ENCODE data around the gene AEN. TPM values are rescaled to one million over a fixed set of nuclear protein-coding genes. Genes with fewer than 3 reads are reported as not detected.

Gene AEN
- total RNA-seq, 4 donors from 2014 or later, result 4.7 to 10.9 (median 5.8) TPM

DNA sequence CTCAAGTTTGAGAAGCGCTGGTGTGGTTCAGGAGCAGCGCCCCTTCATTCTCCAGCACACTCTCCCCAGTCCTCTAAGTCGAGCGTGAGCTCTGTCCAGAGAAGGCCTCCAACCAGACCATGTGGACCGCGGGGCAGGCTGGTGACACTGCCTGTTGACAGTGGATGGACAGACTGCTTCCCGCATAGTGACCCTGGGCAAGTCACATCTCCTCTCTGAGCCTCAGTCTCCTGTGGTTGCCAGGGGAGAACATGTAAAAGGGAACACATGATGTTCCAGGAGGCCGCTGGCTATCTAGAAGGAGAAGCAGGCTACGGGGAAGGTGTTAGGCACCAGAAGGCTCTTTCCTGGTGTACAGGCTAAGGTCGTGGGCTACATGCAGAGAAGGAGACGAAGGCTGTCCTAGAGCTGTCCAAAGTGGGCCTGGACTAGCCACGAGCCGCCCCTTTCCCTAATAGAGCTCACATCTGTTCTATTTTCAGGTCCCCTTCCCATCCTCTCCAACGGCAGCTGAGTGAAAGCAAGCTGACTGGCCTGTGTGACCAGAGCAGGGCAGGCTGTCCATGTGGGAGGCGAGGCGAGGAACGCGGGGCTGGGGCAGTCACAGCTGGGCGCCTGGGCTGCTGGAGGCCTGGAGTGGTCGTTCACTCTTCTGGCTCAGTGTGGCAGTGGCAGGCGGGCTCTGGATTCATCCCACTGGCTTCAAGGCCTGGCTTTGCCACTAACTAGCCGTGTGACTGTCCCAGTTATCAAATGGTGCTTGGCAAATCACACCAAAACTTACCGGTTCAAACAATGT is 28.8 kb downstream of the AEN start:
- TF ChIP-seq, protein P1, sequence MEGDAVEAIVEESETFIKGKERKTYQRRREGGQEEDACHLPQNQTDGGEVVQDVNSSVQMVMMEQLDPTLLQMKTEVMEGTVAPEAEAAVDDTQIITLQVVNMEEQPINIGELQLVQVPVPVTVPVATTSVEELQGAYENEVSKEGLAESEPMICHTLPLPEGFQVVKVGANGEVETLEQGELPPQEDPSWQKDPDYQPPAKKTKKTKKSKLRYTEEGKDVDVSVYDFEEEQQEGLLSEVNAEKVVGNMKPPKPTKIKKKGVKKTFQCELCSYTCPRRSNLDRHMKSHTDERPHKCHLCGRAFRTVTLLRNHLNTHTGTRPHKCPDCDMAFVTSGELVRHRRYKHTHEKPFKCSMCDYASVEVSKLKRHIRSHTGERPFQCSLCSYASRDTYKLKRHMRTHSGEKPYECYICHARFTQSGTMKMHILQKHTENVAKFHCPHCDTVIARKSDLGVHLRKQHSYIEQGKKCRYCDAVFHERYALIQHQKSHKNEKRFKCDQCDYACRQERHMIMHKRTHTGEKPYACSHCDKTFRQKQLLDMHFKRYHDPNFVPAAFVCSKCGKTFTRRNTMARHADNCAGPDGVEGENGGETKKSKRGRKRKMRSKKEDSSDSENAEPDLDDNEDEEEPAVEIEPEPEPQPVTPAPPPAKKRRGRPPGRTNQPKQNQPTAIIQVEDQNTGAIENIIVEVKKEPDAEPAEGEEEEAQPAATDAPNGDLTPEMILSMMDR (IDR thresholded peaks at IDR 0.05; ENCODE audit: low read depth), result no peak

DNA sequence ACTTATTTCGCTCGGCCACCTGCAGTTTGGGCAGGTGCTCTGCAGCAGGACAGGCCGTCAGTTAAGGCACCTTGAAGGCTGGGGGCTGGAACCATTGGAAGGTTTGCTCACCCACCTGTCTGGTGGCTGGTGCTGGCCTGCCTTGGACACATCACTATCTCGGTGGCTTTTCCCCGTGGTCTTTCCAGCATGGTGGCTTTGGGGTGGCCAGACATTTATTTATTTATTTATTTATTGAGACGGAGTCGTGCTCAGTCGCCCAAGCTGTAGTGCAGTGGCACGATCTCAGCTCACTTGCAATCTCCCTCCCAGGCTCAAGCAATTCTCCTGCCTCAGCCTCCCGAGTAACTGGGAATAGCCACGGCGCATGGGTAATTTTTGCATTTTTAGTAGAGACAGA is 29.4 kb downstream of the AEN start:
- TF ChIP-seq, protein P1 (IDR thresholded peaks at IDR 0.05; ENCODE audit: low read depth), result no peak

DNA sequence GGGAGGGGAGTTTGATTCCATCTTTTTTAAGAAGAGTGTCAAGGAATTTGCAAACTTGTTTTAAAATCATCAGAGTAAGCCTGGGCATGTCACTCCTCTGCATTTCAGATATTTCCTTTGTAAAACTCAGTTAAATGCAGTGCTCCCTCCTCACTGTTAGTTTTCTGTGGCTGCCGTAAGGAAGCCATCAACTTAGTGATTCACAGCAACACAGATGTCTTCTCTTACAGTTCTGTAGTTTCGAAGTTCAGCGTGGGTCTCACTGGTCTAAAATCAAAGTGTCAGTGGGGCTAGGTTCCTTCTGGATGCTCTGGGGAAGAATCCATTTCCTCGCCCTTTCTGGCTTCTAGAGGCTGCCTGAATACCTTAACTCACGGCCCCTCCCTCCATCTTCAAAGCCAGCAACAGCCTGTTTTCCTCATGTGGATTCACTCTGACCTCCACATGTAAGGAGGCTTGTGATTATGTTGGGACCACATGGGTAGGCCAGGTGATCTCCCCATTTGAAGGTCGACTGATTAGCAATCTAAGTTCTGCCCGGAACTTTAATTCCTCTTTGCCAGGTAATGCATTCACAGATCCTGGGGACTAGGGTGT is 30.1 kb downstream of the AEN start:
- TF ChIP-seq, protein P1 (IDR thresholded peaks at IDR 0.05; ENCODE audit: low read depth), result no peak

DNA sequence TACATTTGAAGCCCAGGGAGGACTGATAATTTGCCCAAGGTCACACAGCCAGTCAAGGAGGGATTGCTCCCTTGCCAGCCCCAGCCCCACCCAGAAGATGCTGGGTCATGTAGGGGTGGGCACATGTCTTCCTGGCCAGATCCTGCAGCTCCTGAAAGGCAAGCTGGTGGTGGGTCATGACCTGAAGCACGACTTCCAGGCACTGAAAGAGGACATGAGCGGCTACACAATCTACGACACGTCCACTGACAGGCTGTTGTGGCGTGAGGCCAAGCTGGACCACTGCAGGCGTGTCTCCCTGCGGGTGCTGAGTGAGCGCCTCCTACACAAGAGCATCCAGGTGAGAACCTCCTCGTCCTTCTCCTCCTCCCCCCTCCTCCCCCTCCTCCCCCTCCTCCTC is 30.8 kb downstream of the AEN start:
- TF ChIP-seq, protein P1 (IDR thresholded peaks at IDR 0.05; ENCODE audit: low read depth), result no peak

DNA sequence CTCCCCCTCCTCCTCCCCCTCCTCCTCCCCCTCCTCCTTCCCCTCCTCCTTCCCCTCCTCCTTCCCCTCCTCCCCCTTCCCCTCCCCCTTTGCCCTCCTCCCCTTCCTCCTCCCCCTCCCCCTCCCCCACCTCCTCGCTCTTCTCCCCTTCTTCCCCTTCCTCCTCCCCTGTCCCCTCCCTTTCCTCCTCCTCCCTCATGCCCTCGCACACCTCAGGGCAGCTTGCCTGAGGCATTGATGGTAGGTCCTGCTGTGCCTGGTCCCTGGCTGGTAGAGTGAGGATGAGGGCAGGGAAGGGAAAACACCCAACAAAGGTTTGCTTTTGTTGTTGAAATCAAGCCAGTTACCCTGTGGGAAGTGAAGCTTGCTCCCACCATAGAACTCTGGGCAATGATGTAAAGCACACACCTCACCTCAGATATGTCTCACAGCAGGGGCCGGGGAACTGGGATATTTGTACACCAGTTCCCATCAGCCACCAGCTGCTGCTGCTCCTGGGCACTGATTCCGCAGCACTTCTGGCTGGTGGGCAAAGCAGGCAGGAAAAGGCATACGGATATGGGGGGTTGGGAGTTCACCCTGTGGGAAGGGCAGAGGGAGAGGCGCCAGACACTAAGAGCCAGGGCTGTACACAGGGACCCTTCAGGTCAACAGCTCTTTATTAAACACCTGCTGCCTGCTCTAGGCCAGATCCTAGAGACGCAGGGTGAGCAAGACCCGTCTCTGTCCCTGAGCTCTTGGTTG is 31.5 kb downstream of the AEN start:
- TF ChIP-seq, protein P1 (IDR thresholded peaks at IDR 0.05; ENCODE audit: low read depth), result no peak

DNA sequence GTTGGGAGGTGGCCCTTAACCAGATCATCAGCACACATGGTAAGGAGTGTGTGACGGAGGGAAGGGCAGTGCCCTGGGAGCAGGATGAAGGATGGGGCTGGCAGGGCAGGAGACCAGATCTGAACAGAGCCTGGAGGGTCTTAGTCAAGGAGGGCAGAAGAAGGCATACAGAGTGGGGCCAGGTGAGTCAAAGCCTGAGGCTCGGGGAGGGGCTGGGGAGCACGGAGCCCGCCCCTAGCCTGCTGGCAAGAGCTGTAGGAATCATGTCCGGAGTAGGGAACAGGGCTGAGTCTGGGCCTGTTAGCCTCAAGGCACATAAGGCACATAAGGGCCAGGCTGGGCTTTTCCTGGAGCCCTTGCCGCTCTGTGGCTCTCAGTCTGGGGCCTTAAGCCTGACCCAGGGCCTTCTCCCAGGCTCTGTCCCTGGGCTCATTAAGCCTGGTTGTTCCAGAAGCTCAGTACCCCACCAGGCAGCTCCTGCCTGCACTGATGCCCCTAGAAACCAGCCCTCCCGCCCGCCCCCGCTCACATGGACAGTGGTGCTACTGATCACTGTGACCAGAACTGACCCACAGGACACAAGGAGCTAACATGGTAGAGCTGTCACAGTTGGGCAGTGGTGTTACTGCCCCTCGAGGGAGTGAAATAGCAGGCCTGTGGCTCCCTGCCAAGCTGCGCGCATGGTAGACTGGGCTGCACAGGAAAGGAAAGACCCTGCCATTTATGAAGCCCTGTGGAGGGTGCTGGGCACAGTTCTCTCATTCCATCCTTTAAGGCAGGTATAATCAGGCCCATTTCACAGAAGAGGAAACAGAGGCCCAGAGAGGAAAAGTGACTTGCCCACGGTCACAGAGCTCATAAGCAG is 32.3 kb downstream of the AEN start:
- TF ChIP-seq, protein P1 (IDR thresholded peaks at IDR 0.05; ENCODE audit: low read depth), result no peak
